GM23338 (cell line): ENCODE measurements around the gene VAMP2. TPM values are rescaled to one million over a fixed set of nuclear protein-coding genes. Genes with fewer than 3 reads are reported as not detected.
A peak's percentile ranks its signal among the peaks of the same experiment; 100 is the strongest.

ENCODE experiments used
- ATAC-seq: fragments of 200-7000 bp; cut with Tn5 transposase; 3 replicates; pipeline ENCODE4 v1.9.1; 2020
- DNase-seq: peaks from one replicate; pipeline ENCODE4 v3.0.0-alpha.2; 2015; ENCODE audit warnings: low spot score
- H2AFZ ChIP-seq: fragments of 200-600 bp; sonication (generic); 2 replicates; pipeline ENCODE4 v1.8.0; 2016; ENCODE audit warnings: antibody characterized with exemption, mild to moderate bottlenecking, moderate library complexity
- H3F3A ChIP-seq: fragments of 200-600 bp; sonication (generic); replicated peaks from 2 replicates; pipeline ENCODE4 v1.8.0; 2017; ENCODE audit warnings: antibody characterized with exemption, mixed run types, low read depth
- H3K27ac ChIP-seq: fragments of 200-600 bp; sonication (generic); 2 replicates; pipeline ENCODE4 v1.6.1; 2016; ENCODE audit warnings: low read depth
- H3K27me3 ChIP-seq: fragments of 200-600 bp; sonication (generic); 2 replicates; pipeline ENCODE4 v1.8.0; 2016; ENCODE audit warnings: mild to moderate bottlenecking, mixed run types, moderate library complexity; ENCODE audit not compliant: insufficient read depth
- H3K36me3 ChIP-seq: fragments of 200-600 bp; sonication (generic); 2 replicates; pipeline ENCODE4 v1.8.0; 2016; ENCODE audit warnings: mild to moderate bottlenecking; ENCODE audit not compliant: insufficient read depth
- H3K4me1 ChIP-seq: fragments of 200-600 bp; sonication (generic); 2 replicates; pipeline ENCODE4 v1.8.0; 2016; ENCODE audit warnings: mild to moderate bottlenecking, moderate library complexity; ENCODE audit not compliant: insufficient read depth
- H3K4me2 ChIP-seq: fragments of 200-600 bp; sonication (generic); 2 replicates; pipeline ENCODE4 v1.7.1; 2017; ENCODE audit warnings: mixed run types
- H3K4me3 ChIP-seq: fragments of 200-600 bp; sonication (generic); 2 replicates; pipeline ENCODE4 v1.6.1; 2016; ENCODE audit warnings: mixed run types
- H3K79me2 ChIP-seq: fragments of 200-600 bp; sonication (generic); replicated peaks from 2 replicates; pipeline ENCODE4 v1.8.0; 2017; ENCODE audit warnings: mild to moderate bottlenecking; ENCODE audit not compliant: insufficient read depth
- H3K9me2 ChIP-seq: fragments of 200-600 bp; sonication (generic); 2 replicates; pipeline ENCODE4 v1.8.0; 2017; ENCODE audit not compliant: insufficient read depth
- H4K20me1 ChIP-seq: fragments of 200-600 bp; sonication (generic); replicated peaks from 2 replicates; pipeline ENCODE4 v1.8.0; 2017; ENCODE audit warnings: mild to moderate bottlenecking; ENCODE audit not compliant: insufficient read depth
- H3K27ac Mint-ChIP-seq: 2 replicates; pipeline ENCODE4 v1.8.0; 2020; ENCODE audit warnings: inconsistent platforms, mild to moderate bottlenecking, moderate library complexity, mixed read lengths
- H3K27me3 Mint-ChIP-seq: 3 replicates; pipeline ENCODE4 v1.8.0; 2022; ENCODE audit warnings: low read depth, mild to moderate bottlenecking, moderate library complexity, mixed read lengths, inconsistent platforms; ENCODE audit not compliant: insufficient read depth, poor library complexity
- H3K36me3 Mint-ChIP-seq: 3 replicates; pipeline ENCODE4 v1.8.0; 2021; ENCODE audit warnings: low read depth, mild to moderate bottlenecking, inconsistent platforms, moderate library complexity, mixed read lengths
- H3K4me1 Mint-ChIP-seq: 3 replicates; pipeline ENCODE4 v1.8.0; 2020; ENCODE audit warnings: mild to moderate bottlenecking, inconsistent platforms, mixed read lengths
- H3K4me3 Mint-ChIP-seq: 3 replicates; pipeline ENCODE4 v1.8.0; 2021; ENCODE audit warnings: moderate library complexity, mild to moderate bottlenecking, inconsistent platforms, mixed read lengths
- H3K9me3 Mint-ChIP-seq: 3 replicates; pipeline ENCODE4 v1.8.0; 2020; ENCODE audit warnings: moderate library complexity, mild to moderate bottlenecking, inconsistent platforms, mixed read lengths
- CREB1 ChIP-seq: fragments of 250-450 bp; sonication (Bioruptor Pico); IDR thresholded peaks from 2 replicates; pipeline ENCODE4 v1.5.0; 2020; ENCODE audit warnings: low read depth, mild to moderate bottlenecking, moderate library complexity
- CTCF ChIP-seq, 2 experiments: fragments of 200-600 bp in 1 of 2; sonication (generic) in 1 of 2; conservative IDR thresholded peaks; 2 replicates each; pipeline versions ENCODE4 v1.5.1 to v1.6.1; 2016 to 2017; ENCODE audit warnings: antibody characterized with exemption in 2 of 2, low read depth in 2 of 2, mild to moderate bottlenecking in 2 of 2, moderate library complexity in 1 of 2
- ETS1 ChIP-seq: IDR thresholded peaks from 2 replicates; pipeline ENCODE4 v1.6.1; 2016; ENCODE audit warnings: antibody characterized with exemption
- EZH2 ChIP-seq: fragments of 200-600 bp; sonication (generic); IDR thresholded peaks from one replicate; pipeline ENCODE4 v1.8.0; 2017; ENCODE audit warnings: antibody characterized with exemption, mild to moderate bottlenecking, low read depth; ENCODE audit not compliant: unreplicated experiment
- EZH2phosphoT487 ChIP-seq: fragments of 200-600 bp; sonication (generic); IDR thresholded peaks from one replicate; pipeline ENCODE4 v1.8.1; 2018; ENCODE audit warnings: antibody characterized with exemption; ENCODE audit not compliant: unreplicated experiment
- JUNB ChIP-seq: IDR thresholded peaks from one replicate; pipeline ENCODE4 v1.6.1; 2016; ENCODE audit warnings: antibody characterized with exemption; ENCODE audit not compliant: unreplicated experiment
- POLR2AphosphoS5 ChIP-seq: IDR thresholded peaks from 2 replicates; pipeline ENCODE4 v1.6.1; 2016; ENCODE audit warnings: antibody characterized with exemption, low read depth
- ZNF114 ChIP-seq: fragments of 250-450 bp; sonication (Bioruptor Pico); IDR thresholded peaks from 2 replicates; pipeline ENCODE4 v1.5.0; 2020; ENCODE audit warnings: mild to moderate bottlenecking, moderate library complexity
- polyA plus RNA-seq: library from polyadenylated mRNA; unstranded; fragments of >200 nt; fragmentation: Nextera tagmentation; extraction: Ambion mirVana; gene quantifications from 2 replicates; pipeline ENCODE4 v1.2.1, GENCODE V29; 2016
- total RNA-seq: library from RNA; depleted of rRNA; stranded (reverse); fragments of >200 nt; shearing (Covaris generic); gene quantifications from 2 replicates; pipeline ENCODE4 v1.2.3, GENCODE V29; 2014

The VAMP2 gene
- total and polyA plus RNA-seq, 2 experiments from 2014 or later: 6.9 to 32.3 TPM

GRCh38 chr17:8141045-8141444, 21.7 kb downstream of the VAMP2 start (continued):
- TF ChIP-seq CTCF (conservative IDR thresholded peaks at IDR 0.05; ENCODE audit: low read depth in 2 of 2) (no peak), EZH2 (no peak), POLR2AphosphoS5 (no peak), EZH2phosphoT487 (no peak)

GRCh38 chr17:8140065-8141029, 22.4 kb downstream of the VAMP2 start:
- H3K4me1 Mint-ChIP-seq: peaks cover 3% of the 10 kb centered on the region; the same call in 1 of the 3 replicates
- H3K9me2 ChIP-seq: no peaks in the 10 kb centered on the region
- H3K79me2 ChIP-seq: no peaks in the 10 kb centered on the region
- H3K4me1 ChIP-seq: peaks cover 7% of the 10 kb centered on the region; the same call in 1 of the 2 replicates
- no peaks in the 10 kb centered on the region for H4K20me1 ChIP-seq
- H2AFZ ChIP-seq: no peak overlapping the region
- no peak overlapping the region for H3K4me3 Mint-ChIP-seq
- no peak overlapping the region for H3K27ac Mint-ChIP-seq
- H3K27ac ChIP-seq: 0 out of 2 replicates have a peak overlapping the region, but pooled peaks have one; percentile 78
- DNase-seq: no peak
- H3K27me3 ChIP-seq: peaks cover 21% of the 10 kb centered on the region
- no peak overlapping the region for H3K4me3 ChIP-seq
- TF ChIP-seq JUNB: no peak
- TF ChIP-seq POLR2AphosphoS5: no peak
- TF ChIP-seq EZH2phosphoT487: no peak
- no peak for ATAC-seq
- H3K27me3 Mint-ChIP-seq: peaks cover 10% of the 10 kb centered on the region
- H3K36me3 Mint-ChIP-seq: peaks cover 22% of the 10 kb centered on the region
- peaks cover 7% of the 10 kb centered on the region; the same call in 1 of the 2 replicates for H3K36me3 ChIP-seq
- no peak overlapping the region for H3K4me2 ChIP-seq
- H3F3A ChIP-seq: peaks cover 26% of the 10 kb centered on the region
- peaks cover 4% of the 10 kb centered on the region; the same call in 1 of the 3 replicates for H3K9me3 Mint-ChIP-seq

- H3K4me1 Mint-ChIP-seq: peaks cover 6% of the 10 kb centered on the region; the same call in 2 of the 3 replicates
- H3K27me3 Mint-ChIP-seq: peaks cover 8% of the 10 kb centered on the region
- Histone ChIP-seq H3K79me2 (no peaks in the 10 kb centered on the region), H4K20me1 (no peaks in the 10 kb centered on the region), H3K4me3 (peak overlapping the region; percentile 82), H3F3A (peaks cover 32% of the 10 kb centered on the region), H3K4me1 (peaks cover 13% of the 10 kb centered on the region), H3K9me2 (no peaks in the 10 kb centered on the region), H3K27me3 (peaks cover 21% of the 10 kb centered on the region), H3K4me2 (peak overlapping the region; percentile 91), H2AFZ (no peak overlapping the region), H3K36me3 (peaks cover 7% of the 10 kb centered on the region; the same call in 1 of the 2 replicates), H3K27ac (peak overlapping the region; percentile 88)
- peak; percentile 97 for DNase-seq
- ATAC-seq: peak; percentile 92
- H3K4me3 Mint-ChIP-seq: no peak overlapping the region
- TF ChIP-seq EZH2: no peak
- TF ChIP-seq CREB1 (CRISPR knock-in tag): peak; percentile 75
- TF ChIP-seq ZNF114 (CRISPR knock-in tag): no peak
- peak; percentile 74 to 81 for TF ChIP-seq CTCF (conservative IDR thresholded peaks at IDR 0.05; ENCODE audit: low read depth in 2 of 2)
- peak; percentile 61; the same call in 1 of the 2 replicates for TF ChIP-seq ETS1
- H3K27ac Mint-ChIP-seq: no peak overlapping the region
- H3K9me3 Mint-ChIP-seq: peaks cover 4% of the 10 kb centered on the region; the same call in 1 of the 3 replicates
- peaks cover 17% of the 10 kb centered on the region for H3K36me3 Mint-ChIP-seq
Measured at GRCh38 chr17:8138672-8139371, 23.9 kb downstream of the VAMP2 start.
